GM06990 (cell line): ENCODE data around the gene CSF2RB.

ENCODE experiments used
- DNase-seq: peaks from one replicate; pipeline ENCODE4 v3.0.0-alpha.2; 2011; ENCODE audit not compliant: insufficient read length; ENCODE audit errors: extremely low read depth
- H3K27me3 ChIP-seq: replicated peaks from 2 replicates; pipeline ENCODE4 v1.6.0; 2011; ENCODE audit warnings: low read length; ENCODE audit not compliant: control insufficient read depth, insufficient read depth
- H3K36me3 ChIP-seq: 2 replicates; pipeline ENCODE4 v1.5.1; 2011; ENCODE audit warnings: low read length; ENCODE audit not compliant: control insufficient read depth, insufficient read depth
- H3K4me3 ChIP-seq: replicated peaks from 2 replicates; pipeline ENCODE4 v1.5.1; 2011; ENCODE audit warnings: low read depth, mild to moderate bottlenecking, control low read depth, low read length
- CTCF ChIP-seq: IDR thresholded peaks from 2 replicates; pipeline ENCODE4 v1.5.1; 2011; ENCODE audit warnings: low read length, control low read depth, mild to moderate bottlenecking, inconsistent platforms; ENCODE audit not compliant: insufficient read depth, poor library complexity, severe bottlenecking

CSF2RB gene

GRCh38 chr22:36977947-36978660 lies 64.7 kb downstream of the CSF2RB start:
- peak overlapping the region; percentile 57 for H3K4me3 ChIP-seq
- peak; percentile 76 for DNase-seq
- TF ChIP-seq CTCF: peak; percentile 78

GRCh38 chr22:36979016-36979910 lies 65.8 kb downstream of the CSF2RB start:
- no peak overlapping the region for H3K4me3 ChIP-seq
- no peaks in the 10 kb centered on the region for H3K36me3 ChIP-seq
- no peak for TF ChIP-seq CTCF
- DNase-seq: no peak
- H3K27me3 ChIP-seq: no peaks in the 10 kb centered on the region

More at GRCh38 chr22:36977947-36978660, 64.7 kb downstream of the CSF2RB start:
- H3K27me3 ChIP-seq: no peaks in the 10 kb centered on the region
- H3K36me3 ChIP-seq: no peaks in the 10 kb centered on the region

DNA sequence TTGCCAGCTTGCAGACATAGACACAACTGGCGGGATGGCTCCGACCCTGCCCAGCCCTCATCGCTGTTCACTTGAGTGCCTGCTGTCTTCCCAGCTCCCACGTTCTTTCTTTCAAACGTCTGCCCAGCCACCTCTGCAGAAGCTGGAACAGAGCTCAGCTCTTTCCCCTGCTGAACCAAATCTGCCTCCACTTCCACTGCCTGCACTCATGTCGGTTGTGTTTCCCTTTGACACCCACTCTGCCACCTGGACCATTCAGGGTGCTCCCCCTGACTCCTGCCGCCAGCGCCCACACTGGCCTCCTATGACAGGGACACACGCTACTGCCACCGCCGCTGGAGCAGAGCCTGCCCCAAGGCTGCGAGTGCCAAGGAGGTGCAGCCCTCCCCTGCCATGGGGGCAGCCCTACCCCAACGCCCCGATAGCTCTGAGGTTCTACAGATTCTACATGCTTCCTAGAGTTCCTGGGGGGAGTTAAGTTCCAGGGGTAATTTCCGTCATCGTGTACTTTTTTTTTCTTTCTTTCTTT lies 67.9 kb downstream of the CSF2RB start:
- no peak for DNase-seq
- no peaks in the 10 kb centered on the region for H3K36me3 ChIP-seq
- TF ChIP-seq CTCF: no peak
- no peak overlapping the region for H3K4me3 ChIP-seq
- H3K27me3 ChIP-seq: no peaks in the 10 kb centered on the region

- H3K36me3 ChIP-seq: no peaks in the 10 kb centered on the region
- H3K27me3 ChIP-seq: no peaks in the 10 kb centered on the region
- no peak for TF ChIP-seq CTCF
- no peak overlapping the region for H3K4me3 ChIP-seq
- no peak for DNase-seq
Observed at GRCh38 chr22:36982136-36982535, 68.7 kb downstream of the CSF2RB start.

GRCh38 chr22:36985211-36985889 lies 71.9 kb downstream of the CSF2RB start:
- TF ChIP-seq CTCF: no peak
- no peaks in the 10 kb centered on the region; the same call in 1 of the 2 replicates for H3K27me3 ChIP-seq
- H3K4me3 ChIP-seq: no peak overlapping the region
- no peak for DNase-seq
- no peaks in the 10 kb centered on the region for H3K36me3 ChIP-seq
